GM12891 (cell line): ENCODE results near the gene CTNNA2.

Experiments used
- PAX5 ChIP-seq: IDR thresholded peaks from 2 replicates; pipeline ENCODE4 v1.6.1; 2011; ENCODE audit warnings: low read length, moderate library complexity, mild to moderate bottlenecking; ENCODE audit not compliant: insufficient read depth, severe bottlenecking
- POLR2A ChIP-seq: IDR thresholded peaks from 2 replicates; pipeline ENCODE4 v1.6.1; 2011; ENCODE audit warnings: low read depth, low read length, control low read depth
- POLR2AphosphoS5 ChIP-seq: IDR thresholded peaks from 2 replicates; pipeline ENCODE4 v1.6.1; 2011; ENCODE audit warnings: low read depth, low read length, control low read depth
- POU2F2 ChIP-seq: IDR thresholded peaks from 2 replicates; pipeline ENCODE4 v1.6.1; 2011; ENCODE audit warnings: low read depth, mild to moderate bottlenecking, control low read depth, low read length, moderate library complexity
- SPI1 ChIP-seq: IDR thresholded peaks from 2 replicates; pipeline ENCODE4 v1.6.1; 2011; ENCODE audit warnings: low read depth, low read length, control low read depth
- TAF1 ChIP-seq: IDR thresholded peaks from 2 replicates; pipeline ENCODE4 v1.6.1; 2011; ENCODE audit warnings: low read depth, low read length, control low read depth

- TF ChIP-seq POLR2A (no peak), POLR2AphosphoS5 (no peak), TAF1 (no peak), POU2F2 (no peak), SPI1 (no peak), PAX5 (no peak)
Observed at GRCh38 chr2:80111185-80111584, 598.3 kb downstream of the CTNNA2 start.
